IMR-90 (cell line): ENCODE results near the gene RPUSD1. TPM values are rescaled to one million over a fixed set of nuclear protein-coding genes. Genes with fewer than 3 reads are reported as not detected.

ENCODE experiments used
- ATAC-seq: fragments of 200-7000 bp; cut with Tn5 transposase; 2 replicates; pipeline ENCODE4 v1.9.1; 2020; ENCODE audit warnings: low read depth, mild to moderate bottlenecking, moderate library complexity
- BruUV-seq: library from RNA; stranded (reverse); fragments of 400-500 nt; replicated peaks from 2 replicates; lab custom pipeline; 2021; lab: Mats Ljungman, UMichigan
- CTCF ChIA-PET: fragments of 300-600 bp; formaldehyde crosslinking; extraction: SDS; loops from one replicate; lab custom pipeline; 2021; ENCODE audit warnings: antibody characterized with exemption; lab: Yijun Ruan, JAX
- POLR2A ChIA-PET: fragments of 300-600 bp; sonication (Branson Sonifier 250); formaldehyde crosslinking; loops from one replicate; lab custom pipeline; 2022; ENCODE audit warnings: antibody characterized with exemption; ENCODE audit not compliant: unreplicated experiment; lab: Charles Lee
- DNase-seq: peaks from one replicate; pipeline ENCODE4 v3.0.0; 2013
- H2AFZ ChIP-seq: replicated peaks from 2 replicates; pipeline ENCODE3; 2013; ENCODE audit warnings: low read length, mild to moderate bottlenecking; ENCODE audit not compliant: poor library complexity
- H2AK5ac ChIP-seq: 2 replicates; pipeline ENCODE4 v1.6.1; 2013; ENCODE audit warnings: low read depth, low read length, inconsistent platforms
- H2AK9ac ChIP-seq: replicated peaks from 2 replicates; pipeline ENCODE3; 2013; ENCODE audit warnings: mild to moderate bottlenecking, low read depth, low read length, moderate library complexity; ENCODE audit not compliant: poor library complexity
- H2BK120ac ChIP-seq: 2 replicates; pipeline ENCODE4 v1.6.1; 2013; ENCODE audit warnings: low read depth, low read length, inconsistent platforms
- H2BK15ac ChIP-seq: 3 replicates; pipeline ENCODE4 v1.6.1; 2013; ENCODE audit warnings: low read depth, low read length, inconsistent platforms
- H2BK20ac ChIP-seq: 2 replicates; pipeline ENCODE4 v1.6.1; 2013; ENCODE audit warnings: low read depth, mild to moderate bottlenecking, inconsistent platforms, low read length, moderate library complexity
- H2BK5ac ChIP-seq: 2 replicates; pipeline ENCODE4 v1.6.1; 2013; ENCODE audit warnings: mild to moderate bottlenecking, low read depth, low read length, inconsistent platforms; ENCODE audit not compliant: poor library complexity, severe bottlenecking
- H3K14ac ChIP-seq: replicated peaks from 2 replicates; pipeline ENCODE4 v1.6.1; 2013; ENCODE audit warnings: low read depth, low read length, inconsistent platforms
- H3K18ac ChIP-seq: 2 replicates; pipeline ENCODE4 v1.6.1; 2013; ENCODE audit warnings: low read depth, low read length, control low read depth
- H3K23ac ChIP-seq: 2 replicates; pipeline ENCODE4 v1.6.1; 2013; ENCODE audit warnings: low read depth, low read length, inconsistent platforms
- H3K27ac ChIP-seq: 2 replicates; pipeline ENCODE4 v1.5.1; 2013; ENCODE audit warnings: mild to moderate bottlenecking, control low read depth, low read length; ENCODE audit not compliant: insufficient read depth
- H3K27me3 ChIP-seq: 2 replicates; pipeline ENCODE4 v1.6.1; 2013; ENCODE audit warnings: low read length; ENCODE audit not compliant: control insufficient read depth, insufficient read depth
- H3K36me3 ChIP-seq: 2 replicates; pipeline ENCODE4 v1.6.1; 2013; ENCODE audit warnings: low read length, mixed read lengths; ENCODE audit not compliant: control insufficient read depth, insufficient read depth
- H3K4ac ChIP-seq: 2 replicates; pipeline ENCODE4 v1.6.1; 2013; ENCODE audit warnings: low read depth, low read length, inconsistent platforms
- H3K4me1 ChIP-seq: 2 replicates; pipeline ENCODE4 v1.6.1; 2013; ENCODE audit warnings: low read length, mixed read lengths; ENCODE audit not compliant: control insufficient read depth, insufficient read depth
- H3K4me2 ChIP-seq: 2 replicates; pipeline ENCODE4 v1.6.1; 2013; ENCODE audit warnings: low read depth, mild to moderate bottlenecking, control low read depth, low read length, moderate library complexity
- H3K4me3 ChIP-seq: 2 replicates; pipeline ENCODE4 v1.5.1; 2013; ENCODE audit warnings: low read depth, mild to moderate bottlenecking, control low read depth, low read length, moderate library complexity; ENCODE audit not compliant: insufficient read depth
- H3K56ac ChIP-seq: 2 replicates; pipeline ENCODE4 v1.6.1; 2013; ENCODE audit warnings: low read length, inconsistent platforms; ENCODE audit not compliant: insufficient read depth; ENCODE audit errors: extremely low read depth
- H3K79me1 ChIP-seq, 2 experiments: 2 replicates each; pipeline ENCODE4 v1.6.1; 2013; ENCODE audit warnings: low read length in 2 of 2, inconsistent platforms in 1 of 2, low read depth in 1 of 2
- H3K9ac ChIP-seq: 2 replicates; pipeline ENCODE4 v1.6.1; 2013; ENCODE audit warnings: low read depth, low read length, control low read depth
- H3K9me1 ChIP-seq: 2 replicates; pipeline ENCODE4 v1.6.1; 2013; ENCODE audit warnings: low read length, inconsistent platforms; ENCODE audit not compliant: insufficient read depth
- H3K9me3 ChIP-seq: 2 replicates; pipeline ENCODE4 v1.6.1; 2013; ENCODE audit warnings: low read length; ENCODE audit not compliant: control insufficient read depth, insufficient read depth
- H4K20me1 ChIP-seq: 2 replicates; pipeline ENCODE4 v1.6.1; 2013; ENCODE audit warnings: low read length, inconsistent platforms; ENCODE audit not compliant: insufficient read depth
- H4K5ac ChIP-seq: 2 replicates; pipeline ENCODE4 v1.6.1; 2013; ENCODE audit warnings: mild to moderate bottlenecking, low read depth, low read length, control low read depth
- H4K8ac ChIP-seq, 2 experiments: 2 replicates each; pipeline ENCODE4 v1.6.1; 2013; ENCODE audit warnings: low read depth in 2 of 2, low read length in 2 of 2, control low read depth in 1 of 2, inconsistent platforms in 1 of 2
- H4K91ac ChIP-seq: 2 replicates; pipeline ENCODE4 v1.6.1; 2013; ENCODE audit warnings: low read depth, low read length, inconsistent platforms; ENCODE audit not compliant: insufficient read depth
- BHLHE40 ChIP-seq: fragments of 150-350 bp; IDR thresholded peaks from 2 replicates; pipeline ENCODE4 v1.6.1; 2016; ENCODE audit warnings: mild to moderate bottlenecking, low read depth, low read length
- FOS ChIP-seq: fragments of 150-350 bp; IDR thresholded peaks from 2 replicates; pipeline ENCODE4 v1.6.1; 2016; ENCODE audit warnings: low read depth, low read length
- MAZ ChIP-seq: IDR thresholded peaks from 2 replicates; pipeline ENCODE4 v1.6.1; 2012; ENCODE audit warnings: low read depth, mild to moderate bottlenecking, low read length, improper control_type of control experiment, moderate library complexity, borderline replicate concordance
- NFE2L2 ChIP-seq: fragments of 150-350 bp; IDR thresholded peaks from 2 replicates; pipeline ENCODE4 v1.6.1; 2016; ENCODE audit warnings: low read depth, mild to moderate bottlenecking, low read length
- POLR2A ChIP-seq: IDR thresholded peaks from 2 replicates; pipeline ENCODE4 v1.6.1; 2012; ENCODE audit warnings: mild to moderate bottlenecking, low read depth, low read length
- RAD21 ChIP-seq: IDR thresholded peaks from 2 replicates; pipeline ENCODE4 v1.6.1; 2012; ENCODE audit warnings: low read length, improper control_type of control experiment
- RCOR1 ChIP-seq: IDR thresholded peaks from 2 replicates; pipeline ENCODE4 v1.6.1; 2012; ENCODE audit warnings: mild to moderate bottlenecking, low read length, improper control_type of control experiment; ENCODE audit not compliant: insufficient replicate concordance
- RFX5 ChIP-seq: IDR thresholded peaks from 2 replicates; pipeline ENCODE4 v1.8.0; 2012; ENCODE audit warnings: low read depth, mild to moderate bottlenecking, low read length, moderate library complexity
- SMC3 ChIP-seq: fragments of 150-350 bp; IDR thresholded peaks from 2 replicates; pipeline ENCODE4 v1.6.1; 2016; ENCODE audit warnings: low read depth, mild to moderate bottlenecking, antibody characterized with exemption, low read length, moderate library complexity
- USF2 ChIP-seq: fragments of 150-350 bp; IDR thresholded peaks from 2 replicates; pipeline ENCODE4 v1.6.1; 2017; ENCODE audit warnings: mild to moderate bottlenecking, antibody characterized with exemption, low read length, low read depth
- WGBS, 2 experiments: methylation state at CpG; one replicate each; pipeline versions ENCODE4 v1.1.5 to v1.1.7; 2013; ENCODE audit warnings: missing lambda C conversion rate in 2 of 2; ENCODE audit not compliant: insufficient read length in 1 of 2; ENCODE audit errors: extremely low coverage in 2 of 2; 5-methylcytosine and 5-hydroxymethylcytosine counted together
- dilution Hi-C: fragments of 300-500 bp; cut with HindIII; formaldehyde crosslinking; loops from one replicate; pipeline ENCODE4 v1.14.3; 2018; ENCODE audit warnings: low sequenced_read_pairs; ENCODE audit not compliant: unreplicated experiment
- in situ Hi-C: fragments of 300-500 bp; cut with MboI; formaldehyde crosslinking; loops from 3 replicates; pipeline ENCODE4 v1.14.3; 2019; ENCODE audit warnings: low sequenced_read_pairs, inconsistent platforms, mixed read lengths
- intact Hi-C: fragments of 100-400 bp; cut with micrococcal nuclease; formaldehyde crosslinking; loops from 2 replicates; pipeline ENCODE4 v1.10.0; 2022
- polyA plus RNA-seq, 3 experiments: library from polyadenylated mRNA; depleted of rRNA; stranded (reverse); fragments of >200 nt; gene quantifications; 2 replicates each; pipeline ENCODE4 v1.2.3, GENCODE V29; 2012; ENCODE audit warnings: low replicate concordance in 1 of 3
- total RNA-seq: library from RNA; depleted of rRNA; stranded (reverse); fragments of >200 nt; gene quantifications from 2 replicates; pipeline ENCODE4 v1.2.3, GENCODE V29; 2012

The RPUSD1 gene
- total and polyA plus RNA-seq, 2 of the 4 experiments (the other 2 are of a cell fraction) = 13.1 to 32.3 TPM

- Histone ChIP-seq H3K79me1 (peaks cover 7 to 19% of the 10 kb centered on the region in 2 experiments), H3K27me3 (no peaks in the 10 kb centered on the region), H3K4ac (peak overlapping the region; percentile 45; the same call in 1 of the 2 replicates), H3K18ac (no peak overlapping the region), H4K5ac (no peak overlapping the region), H2AFZ (peak overlapping the region; percentile 94), H2BK15ac (no peak overlapping the region), H3K4me3 (peak overlapping the region; percentile 76), H2AK9ac (peak overlapping the region; percentile 95), H3K4me1 (peaks cover 5% of the 10 kb centered on the region; the same call in 1 of the 2 replicates), H4K91ac (no peak overlapping the region), H3K14ac (no peak overlapping the region), H3K36me3 (peaks cover 24% of the 10 kb centered on the region), H3K56ac (no peak overlapping the region), H3K9me3 (no peaks in the 10 kb centered on the region), H2BK120ac (no peak overlapping the region), H4K8ac (peak overlapping the region in 1 of 2 experiments; percentile 67; a peak in 1 of 4 replicates), H3K9ac (peak overlapping the region; percentile 75), H3K27ac (no peak overlapping the region; the same call in 1 of the 2 replicates), H4K20me1 (peaks cover 5% of the 10 kb centered on the region; the same call in 1 of the 2 replicates), H2AK5ac (peak overlapping the region; percentile 67), H2BK20ac (no peak overlapping the region), H3K23ac (peak overlapping the region; percentile 89; the same call in 1 of the 2 replicates), H3K4me2 (peak overlapping the region; percentile 86), H3K9me1 (peaks cover 4% of the 10 kb centered on the region; the same call in 1 of the 2 replicates), H2BK5ac (no peak overlapping the region)
- TF ChIP-seq RAD21 (no peak), NFE2L2 (no peak), RCOR1 (no peak), BHLHE40 (no peak), SMC3 (no peak), USF2 (no peak), MAZ (no peak), FOS (no peak), POLR2A (no peak), RFX5 (no peak)
- no TSS peak for BruUV-seq
- in situ Hi-C loops = no loop called here
- POLR2A ChIA-PET = no interaction called here
- intact Hi-C loops = loop anchor here (5.0 kb wide), 1 partner anchor 47 kb away; the partner anchor contains the start of genes CHTF18 and RPUSD1
- 57% methylated on average over 18 of the region's 38 CpGs; no CpG with 5 or more reads in 1 of the 2 experiments for WGBS, 2 experiments
- dilution Hi-C loops = no loop called here
- no peak for ATAC-seq
- no peak for DNase-seq
- CTCF ChIA-PET = no interaction called here
These were observed 48.4 kb downstream of the RPUSD1 start for GRCh38 chr16:739560-740458.
